Measurements from ENCODE around the gene EGR1.
A peak's percentile ranks its signal among the peaks of the same experiment; 100 is the strongest.
"Not testable (repeated sequence)": the region's sequence is repeated elsewhere in the genome, so short reads cannot be mapped to it uniquely, and the experiment has no call there.

EGR1 gene

GRCh38 chr5:138468966-138469539 is 3.8 kb downstream of the EGR1 start:
- DNase-seq (ENCODE audit: low read depth, low spot score): peak; percentile 41

DNA sequence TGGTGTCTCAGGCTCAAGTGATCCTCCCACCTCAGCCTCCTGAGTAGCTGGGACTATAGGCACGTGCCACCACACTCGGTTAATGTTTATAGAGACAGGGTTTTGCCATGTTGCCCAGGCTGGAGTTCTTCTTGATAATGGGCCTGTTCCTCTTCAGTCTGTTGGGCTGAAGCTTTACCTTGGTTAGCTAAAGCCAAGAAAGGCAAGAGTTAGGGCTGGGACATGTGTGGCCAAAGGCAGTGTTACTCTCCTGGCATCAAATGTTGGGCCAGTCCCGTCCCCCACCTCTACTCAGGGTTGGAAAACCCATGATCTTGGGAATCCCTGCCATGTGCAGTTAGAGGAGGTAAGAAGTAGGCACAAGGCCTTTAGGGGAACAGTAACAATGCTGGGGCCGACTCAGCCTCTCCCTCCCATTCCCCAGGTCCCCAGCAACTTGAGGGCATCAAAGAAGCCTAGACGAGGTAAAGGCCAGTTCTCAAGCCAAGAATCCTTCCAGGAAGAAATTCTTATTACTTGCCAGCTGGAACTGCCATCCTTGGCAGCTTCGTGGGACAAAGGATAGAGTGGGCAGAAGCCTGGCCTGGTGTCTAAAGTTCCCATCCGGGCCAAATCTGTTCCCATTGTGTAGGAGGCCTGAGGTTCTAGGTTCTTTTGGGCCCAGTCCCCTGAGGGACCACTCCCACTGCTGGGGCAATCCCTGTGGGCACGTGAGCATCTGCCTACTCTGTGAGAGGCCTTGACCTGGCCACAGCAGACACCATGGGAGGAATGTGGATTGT is 4.5 kb downstream of the EGR1 start:
- DNase-seq (ENCODE audit: low read depth, low spot score): peak; percentile 80

- DNase-seq (ENCODE audit: low read depth, low spot score): no peak
Observed at GRCh38 chr5:138470322-138471051, 5.2 kb downstream of the EGR1 start.

- DNase-seq (ENCODE audit: low read depth, low spot score): no peak
Observed at GRCh38 chr5:138471052-138471361, 5.7 kb downstream of the EGR1 start.

- DNase-seq (ENCODE audit: low read depth, low spot score): no peak
Observed at GRCh38 chr5:138472353-138472752, 7.1 kb downstream of the EGR1 start.

- not testable (repeated sequence) for DNase-seq (ENCODE audit: low read depth, low spot score)
Observed at GRCh38 chr5:138473151-138473550, 7.9 kb downstream of the EGR1 start.

DNA sequence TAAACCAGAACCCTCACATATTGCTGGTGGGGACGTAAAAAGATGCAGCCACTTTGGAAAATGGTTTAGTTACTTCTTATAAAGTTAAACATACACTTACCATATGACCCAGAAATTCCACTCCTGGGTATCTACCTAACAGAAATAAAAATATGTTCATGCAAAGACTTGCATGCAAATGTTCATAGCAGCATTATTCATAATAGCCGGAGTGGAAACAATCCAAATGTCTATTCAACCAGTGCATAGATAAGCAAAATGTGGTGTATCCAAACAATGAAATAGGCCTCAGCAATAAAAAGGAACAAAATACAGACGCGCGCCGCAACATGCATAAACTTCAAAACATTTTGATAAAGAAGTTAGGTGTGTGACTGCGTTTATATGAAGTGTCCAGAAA is 11.6 kb downstream of the EGR1 start:
- DNase-seq (ENCODE audit: low read depth, low spot score): no peak

DNA sequence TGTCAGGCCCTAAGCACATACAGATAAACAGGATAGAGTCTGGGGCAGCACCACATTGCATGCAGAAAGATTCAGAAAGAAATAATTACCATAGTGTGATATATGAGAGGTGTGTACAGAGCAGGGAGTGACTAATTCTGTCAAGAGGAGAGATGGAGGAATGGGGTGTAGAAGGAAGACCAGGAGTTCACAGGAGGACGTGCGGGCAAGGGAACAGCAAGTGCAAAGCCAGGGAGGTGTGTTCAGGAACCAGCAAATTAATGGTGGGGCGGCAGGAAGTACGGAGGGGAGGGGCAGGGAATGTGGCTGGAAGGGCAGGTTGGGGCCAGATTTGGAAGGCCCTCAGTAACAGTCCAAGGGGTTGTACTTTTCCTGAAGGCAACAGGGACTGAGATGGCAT is 17.4 kb downstream of the EGR1 start:
- DNase-seq (ENCODE audit: low read depth, low spot score): no peak

- no peak for DNase-seq (ENCODE audit: low read depth, low spot score)
Observed at GRCh38 chr5:138488481-138488945, 23.2 kb downstream of the EGR1 start.

DNA sequence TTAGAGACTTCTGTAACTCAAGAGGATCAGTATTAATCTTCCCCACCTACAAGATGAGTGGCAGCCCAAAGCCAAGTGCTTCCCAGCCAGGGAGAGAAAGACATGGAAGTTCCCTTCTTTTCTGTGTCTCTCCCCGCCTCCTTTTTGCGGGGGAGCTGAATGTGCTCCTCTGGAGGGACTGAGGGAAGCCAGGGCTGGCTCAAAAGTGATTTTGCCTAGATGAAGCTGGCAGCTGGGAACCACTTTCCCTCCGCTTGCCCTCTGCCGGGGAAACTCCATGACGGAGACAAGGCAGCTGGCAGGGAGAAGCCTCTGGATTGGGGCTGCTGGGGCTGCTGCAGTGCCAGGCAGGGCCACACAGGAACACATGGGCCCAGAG is 24.4 kb downstream of the EGR1 start:
- DNase-seq (ENCODE audit: low read depth, low spot score): no peak

DNA sequence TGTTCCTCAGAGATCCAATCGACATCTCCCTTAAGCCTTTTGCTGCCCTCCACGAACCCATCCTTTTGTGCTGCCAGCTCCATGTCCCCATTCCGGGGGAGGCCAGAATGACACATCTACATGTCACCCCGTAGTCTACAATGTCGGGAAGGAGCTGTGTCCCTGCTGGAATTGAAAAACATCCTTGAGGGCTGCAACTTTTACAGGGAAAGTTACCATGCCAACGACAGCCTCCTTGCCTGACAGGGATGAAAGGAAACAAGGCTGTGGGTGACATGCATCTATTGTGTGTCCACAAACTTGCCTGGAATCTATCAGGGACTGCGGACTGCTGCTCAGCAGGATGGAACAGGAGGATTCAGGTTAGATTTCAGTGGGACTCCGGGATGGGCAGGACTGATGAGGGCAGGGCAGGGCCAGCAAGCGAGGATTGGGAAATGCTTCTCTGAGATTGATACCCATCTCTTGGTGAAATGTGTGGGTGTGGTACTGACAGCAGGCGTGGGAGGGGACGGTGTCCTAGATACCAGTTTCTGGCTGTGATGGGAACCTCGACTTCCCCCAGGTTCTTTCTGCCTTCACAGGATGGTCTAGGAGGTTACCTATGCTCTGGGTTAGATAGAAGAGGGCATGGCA is 25.5 kb downstream of the EGR1 start:
- no peak for DNase-seq (ENCODE audit: low read depth, low spot score)

DNA sequence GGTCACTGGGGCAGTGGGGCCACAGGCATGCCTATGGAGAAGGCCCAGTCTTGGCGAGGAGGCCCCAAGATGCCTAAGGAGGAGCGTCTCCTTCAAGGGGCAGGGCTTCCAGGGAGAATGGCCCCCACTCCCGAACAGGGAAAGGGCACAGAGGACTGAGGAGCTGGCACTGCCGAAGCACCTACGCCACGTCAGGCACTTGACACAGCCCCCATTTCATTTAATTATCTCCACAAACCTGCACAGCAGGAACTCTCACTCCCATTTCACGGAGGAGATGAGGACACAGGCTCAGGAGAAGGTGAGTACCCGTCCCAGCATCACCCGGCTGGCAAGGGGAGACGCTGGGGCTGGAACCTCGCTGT is 26.0 kb downstream of the EGR1 start:
- DNase-seq (ENCODE audit: low read depth, low spot score): no peak

DNA sequence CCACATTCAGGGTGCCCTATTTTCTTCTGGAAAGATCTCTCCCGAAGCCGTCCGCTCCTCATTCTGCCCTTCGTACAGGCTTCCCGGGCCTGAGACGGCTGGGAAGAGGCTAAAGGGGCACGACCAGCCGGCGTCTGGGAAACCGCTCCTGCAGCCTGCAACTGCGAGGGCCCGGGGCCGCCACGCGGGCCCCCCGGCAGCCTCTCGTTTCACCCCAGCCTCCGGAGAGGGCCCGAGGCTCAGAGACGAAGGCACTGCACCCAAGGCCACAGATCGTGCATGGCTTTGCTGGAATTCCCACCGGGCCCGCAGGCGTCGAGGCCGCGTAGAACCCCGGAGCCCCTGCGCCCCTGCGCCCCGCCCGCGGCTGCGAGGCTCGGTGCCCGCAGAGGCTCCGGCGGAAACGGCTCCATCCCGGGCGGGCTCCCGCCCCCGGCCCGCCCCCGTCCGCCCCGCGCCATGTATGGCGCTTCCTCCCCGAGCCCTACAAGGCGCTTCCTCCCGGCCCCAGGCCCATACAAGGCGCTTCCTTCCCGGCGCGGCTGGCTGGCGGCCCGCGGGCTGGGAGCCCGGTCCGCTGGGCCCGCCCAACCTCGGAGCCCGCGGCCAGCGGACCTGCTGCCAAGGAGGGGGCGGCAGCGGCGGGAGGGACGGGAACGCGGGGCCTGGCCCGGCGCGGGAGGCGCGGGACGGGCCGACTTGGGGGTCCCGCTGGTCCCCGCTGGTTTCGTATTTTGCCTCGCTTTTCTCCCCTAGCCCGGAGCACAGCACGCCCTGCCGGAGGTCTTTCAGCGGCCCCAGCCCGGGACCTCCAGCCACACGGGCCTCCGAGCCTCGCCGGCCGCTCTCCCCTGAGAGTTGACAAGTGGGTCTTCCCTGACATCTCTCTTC is 26.6 kb downstream of the EGR1 start:
- DNase-seq (ENCODE audit: low read depth, low spot score): peak; percentile 34

- DNase-seq (ENCODE audit: low read depth, low spot score): no peak
Observed at GRCh38 chr5:138492560-138493045, 27.3 kb downstream of the EGR1 start.

DNA sequence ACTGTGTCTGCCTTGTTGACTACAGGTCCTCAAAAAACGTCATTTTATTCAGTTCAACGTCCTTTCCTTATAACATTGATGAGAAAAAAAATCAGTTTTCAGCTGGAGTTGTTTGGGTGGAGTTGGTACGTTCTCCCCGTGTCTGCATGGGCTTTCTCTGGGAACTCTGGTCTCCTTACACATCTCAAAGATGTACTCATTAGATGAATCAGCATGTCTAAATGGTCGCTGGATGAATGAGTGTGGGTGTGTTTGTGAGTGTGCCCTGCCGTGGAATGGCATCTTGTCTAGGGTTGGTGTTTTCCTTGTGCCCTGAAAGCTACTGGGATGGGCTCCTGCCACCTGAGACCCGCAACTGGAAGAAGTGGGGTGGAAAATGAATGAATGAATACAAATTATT is 30.1 kb downstream of the EGR1 start:
- DNase-seq (ENCODE audit: low read depth, low spot score): no peak

DNA sequence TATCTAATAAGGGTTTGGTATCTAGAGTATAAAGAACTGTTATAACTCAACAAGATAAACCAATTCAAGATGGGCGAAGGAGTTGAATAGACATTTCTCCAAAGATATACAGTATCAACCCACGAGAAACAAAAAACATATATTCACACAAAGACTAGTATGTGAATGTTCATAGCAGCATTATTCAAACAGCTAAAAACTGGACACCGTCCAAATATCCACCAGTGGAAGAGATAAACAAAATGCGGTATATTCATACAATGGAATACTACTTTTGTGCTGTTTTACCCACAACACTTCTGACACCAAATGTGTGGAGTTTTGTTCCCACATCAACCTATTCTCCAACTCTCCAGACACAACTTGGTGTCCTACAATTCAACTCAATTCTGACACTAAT is 33.1 kb downstream of the EGR1 start:
- DNase-seq (ENCODE audit: low read depth, low spot score): no peak

DNA sequence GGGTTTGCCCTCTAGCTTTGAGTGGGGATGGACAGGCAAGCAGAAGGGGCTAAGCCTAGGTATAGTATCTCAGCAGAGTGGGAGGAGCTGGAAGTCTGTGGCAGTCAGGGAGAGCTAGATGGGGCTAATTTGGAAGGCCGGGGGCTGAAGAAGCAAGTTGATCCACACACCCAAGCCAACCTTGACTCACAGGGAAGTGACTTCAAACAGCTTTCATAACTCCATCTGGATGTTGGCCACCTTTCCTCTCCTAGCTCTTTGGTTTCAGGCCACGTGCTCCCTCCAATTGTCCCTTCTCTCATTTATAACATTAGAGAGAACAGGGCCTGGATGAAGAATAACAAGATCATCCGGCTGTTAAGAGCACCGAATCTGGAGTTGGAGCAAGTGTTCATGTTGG is 36.8 kb downstream of the EGR1 start:
- no peak for DNase-seq (ENCODE audit: low read depth, low spot score)

- DNase-seq (ENCODE audit: low read depth, low spot score): no peak
Observed at GRCh38 chr5:138502521-138502920, 37.2 kb downstream of the EGR1 start.

DNA sequence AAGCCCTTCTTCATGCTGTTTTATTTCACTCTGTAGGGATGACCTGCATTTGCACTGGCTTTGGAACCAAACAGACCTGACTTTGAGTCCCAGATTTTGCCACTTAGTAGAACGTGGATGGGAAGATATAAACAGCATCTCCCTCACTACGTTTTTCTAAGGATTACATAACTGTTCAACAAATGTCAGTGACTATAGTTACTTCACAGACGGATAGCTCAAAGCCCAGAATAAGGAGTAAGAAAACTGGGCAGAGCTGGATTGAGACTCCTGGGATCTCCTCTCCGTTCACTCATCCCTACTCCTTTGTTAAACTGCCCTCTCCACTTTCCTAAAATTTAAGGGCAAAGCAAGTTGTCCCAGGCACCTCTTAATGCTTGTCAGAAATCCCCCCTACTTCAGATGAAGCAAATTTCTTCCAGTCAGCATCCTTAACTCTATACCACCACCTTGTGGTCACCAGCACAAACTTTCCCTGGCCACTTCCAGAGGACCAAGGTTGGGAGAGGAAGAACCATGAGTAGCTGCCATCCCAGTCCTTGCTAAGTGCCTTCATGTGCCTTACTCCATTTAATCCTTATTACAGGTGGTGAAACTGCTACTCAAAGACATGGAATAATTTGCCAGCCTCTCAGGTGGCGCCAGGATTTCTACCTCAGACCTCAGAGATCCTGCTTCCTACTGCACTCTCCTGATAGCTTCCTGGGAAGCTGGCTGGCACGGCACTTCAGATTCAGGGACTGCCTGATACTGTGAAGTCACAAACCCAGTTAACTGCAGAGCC is 38.4 kb downstream of the EGR1 start:
- peak; percentile 27 for DNase-seq (ENCODE audit: low read depth, low spot score)

DNA sequence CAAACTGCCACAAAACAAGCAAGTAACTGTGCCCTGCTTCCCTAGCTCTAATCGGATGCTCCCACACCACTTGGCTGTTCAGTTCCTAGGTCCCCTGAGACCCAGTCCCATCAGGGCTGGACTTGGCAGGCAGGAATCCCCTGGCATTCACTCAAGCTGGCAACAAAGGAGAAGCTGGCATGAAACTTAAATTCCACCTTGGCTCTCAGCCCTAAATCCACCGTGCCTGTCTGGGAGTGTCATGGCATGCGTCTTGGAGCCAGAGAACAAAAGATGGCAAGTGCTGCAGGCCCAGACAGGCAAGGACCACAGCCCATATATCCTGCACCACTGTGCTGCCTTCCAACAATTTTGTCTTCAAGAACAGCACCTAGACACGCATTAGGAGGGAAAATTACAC is 39.5 kb downstream of the EGR1 start:
- DNase-seq (ENCODE audit: low read depth, low spot score): no peak

All from brain pericyte (primary cell).